Suprapubic skin (tissue), 4 donors: ENCODE measurements around the gene SMIM33. TPM values are rescaled to one million over a fixed set of nuclear protein-coding genes. Genes with fewer than 3 reads are reported as not detected.
"Not testable (repeated sequence)": the region's sequence is repeated elsewhere in the genome, so short reads cannot be mapped to it uniquely, and the experiment has no call there.

ENCODE experiments used
- DNase-seq, 2 donors: peaks; one replicate each; pipeline ENCODE4 v3.0.0-alpha.2; 2019; ENCODE audit warnings: low spot score in 2 of 2
- H3K27ac ChIP-seq: fragments of 200-600 bp; sonication (generic); one replicate; pipeline ENCODE4 v1.5.1; 2019
- H3K27me3 ChIP-seq: fragments of 200-600 bp; sonication (generic); one replicate; pipeline ENCODE4 v1.5.1; 2019
- H3K36me3 ChIP-seq: fragments of 200-600 bp; sonication (generic); one replicate; pipeline ENCODE4 v1.5.1; 2019
- H3K4me1 ChIP-seq: fragments of 200-600 bp; sonication (generic); one replicate; pipeline ENCODE4 v1.5.1; 2019
- H3K4me3 ChIP-seq: fragments of 200-600 bp; sonication (generic); one replicate; pipeline ENCODE4 v1.5.1; 2019; ENCODE audit warnings: mild to moderate bottlenecking
- H3K9me3 ChIP-seq: fragments of 200-600 bp; sonication (generic); one replicate; pipeline ENCODE4 v1.5.1; 2019
- EP300 ChIP-seq: sonication (generic); formaldehyde crosslinking; IDR thresholded peaks from one replicate; pipeline ENCODE4 v1.6.1; 2017; ENCODE audit warnings: antibody characterized with exemption
- POLR2A ChIP-seq, 2 donors: fragments of 450-650 bp; IDR thresholded peaks; one replicate each; pipeline ENCODE4 v1.6.1; 2017; ENCODE audit warnings: antibody characterized with exemption in 2 of 2, mild to moderate bottlenecking in 2 of 2, moderate library complexity in 2 of 2
- POLR2AphosphoS5 ChIP-seq, 3 donors: sonication (generic); formaldehyde crosslinking; IDR thresholded peaks; one replicate each; pipeline ENCODE4 v1.6.1; 2017; ENCODE audit warnings: antibody characterized with exemption in 3 of 3
- WGBS: methylation state at CpG from one replicate; pipeline ENCODE4 v1.1.5; 2018; 5-methylcytosine and 5-hydroxymethylcytosine counted together
- total RNA-seq, 4 donors: library from RNA; depleted of rRNA; stranded (reverse); fragments of >200 nt; gene quantifications; one replicate each; pipeline ENCODE4 v1.1.0, GENCODE V29; 2016
- TF ChIP-seq, protein P1 (sequence below), 2 donors: fragments of 200-600 bp in 1 of 2; fragments of 450-650 bp in 1 of 2; sonication (generic) in 1 of 2; IDR thresholded peaks; one replicate each; pipeline ENCODE4 v1.5.1; 2016 to 2019; ENCODE audit warnings: antibody characterized with exemption in 2 of 2, mild to moderate bottlenecking in 1 of 2, moderate library complexity in 1 of 2

Gene SMIM33
- total RNA-seq, 4 donors from 2014 or later, result not detected

DNA sequence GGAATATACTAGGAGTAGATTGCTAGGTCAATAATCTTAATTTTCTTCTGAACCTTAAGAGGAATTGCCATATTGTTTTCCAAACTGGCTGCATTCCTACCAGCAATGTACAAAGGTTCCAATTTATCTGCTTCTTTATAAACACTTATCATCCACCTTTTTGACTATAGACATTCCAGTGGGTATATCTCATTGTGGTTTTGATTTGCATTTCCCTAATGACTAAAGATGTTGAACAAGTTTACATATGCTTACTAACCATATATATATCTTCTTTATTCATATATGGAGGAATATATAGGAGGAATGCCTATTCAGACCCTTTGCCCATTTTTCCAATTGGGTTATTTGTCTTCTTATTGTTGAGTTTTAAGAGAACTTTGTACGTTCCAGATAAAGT is 39.1 kb upstream of the SMIM33 start:
- Histone ChIP-seq H3K27me3 (no peaks in the 10 kb centered on the region), H3K4me3 (no peak overlapping the region), H3K9me3 (no peaks in the 10 kb centered on the region), H3K36me3 (peaks cover 6% of the 10 kb centered on the region), H3K27ac (no peak overlapping the region), H3K4me1 (no peaks in the 10 kb centered on the region)
- TF ChIP-seq POLR2AphosphoS5 (IDR thresholded peaks at IDR 0.05) (no peak), EP300 (no peak), POLR2A (IDR thresholded peaks at IDR 0.05) (no peak)
- TF ChIP-seq, protein P1, sequence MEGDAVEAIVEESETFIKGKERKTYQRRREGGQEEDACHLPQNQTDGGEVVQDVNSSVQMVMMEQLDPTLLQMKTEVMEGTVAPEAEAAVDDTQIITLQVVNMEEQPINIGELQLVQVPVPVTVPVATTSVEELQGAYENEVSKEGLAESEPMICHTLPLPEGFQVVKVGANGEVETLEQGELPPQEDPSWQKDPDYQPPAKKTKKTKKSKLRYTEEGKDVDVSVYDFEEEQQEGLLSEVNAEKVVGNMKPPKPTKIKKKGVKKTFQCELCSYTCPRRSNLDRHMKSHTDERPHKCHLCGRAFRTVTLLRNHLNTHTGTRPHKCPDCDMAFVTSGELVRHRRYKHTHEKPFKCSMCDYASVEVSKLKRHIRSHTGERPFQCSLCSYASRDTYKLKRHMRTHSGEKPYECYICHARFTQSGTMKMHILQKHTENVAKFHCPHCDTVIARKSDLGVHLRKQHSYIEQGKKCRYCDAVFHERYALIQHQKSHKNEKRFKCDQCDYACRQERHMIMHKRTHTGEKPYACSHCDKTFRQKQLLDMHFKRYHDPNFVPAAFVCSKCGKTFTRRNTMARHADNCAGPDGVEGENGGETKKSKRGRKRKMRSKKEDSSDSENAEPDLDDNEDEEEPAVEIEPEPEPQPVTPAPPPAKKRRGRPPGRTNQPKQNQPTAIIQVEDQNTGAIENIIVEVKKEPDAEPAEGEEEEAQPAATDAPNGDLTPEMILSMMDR (IDR thresholded peaks at IDR 0.05), result no peak
- 90% methylated on average over 1 of the region's 1 CpG for WGBS
- DNase-seq, result no peak

DNA sequence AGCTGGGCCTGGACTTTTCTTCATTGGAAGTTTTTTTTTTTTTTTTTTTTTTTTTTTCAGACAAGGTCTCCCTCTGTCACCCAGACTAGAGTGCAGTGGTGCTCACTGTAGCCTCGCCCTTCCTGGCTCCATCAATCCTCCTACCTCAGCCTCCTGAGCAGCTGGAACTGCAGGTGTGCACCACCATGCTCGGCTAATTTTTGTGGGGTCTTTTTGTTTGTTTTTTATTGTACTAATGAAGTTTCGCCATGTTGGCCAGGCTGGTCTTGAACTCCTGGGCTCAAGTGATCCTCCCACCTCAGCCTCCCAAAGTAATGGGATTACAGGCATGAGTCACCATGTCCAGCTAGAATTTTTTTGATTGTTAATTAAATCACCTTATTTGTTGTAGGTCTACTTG is 35.1 kb upstream of the SMIM33 start:
- Histone ChIP-seq H3K4me3 (no peak overlapping the region), H3K27me3 (no peaks in the 10 kb centered on the region), H3K36me3 (peaks cover 3% of the 10 kb centered on the region), H3K9me3 (no peaks in the 10 kb centered on the region), H3K27ac (no peak overlapping the region), H3K4me1 (peaks cover 15% of the 10 kb centered on the region)
- TF ChIP-seq, protein P1 (IDR thresholded peaks at IDR 0.05), result no peak
- TF ChIP-seq POLR2A (IDR thresholded peaks at IDR 0.05), result no peak
- no peak for TF ChIP-seq EP300
- TF ChIP-seq POLR2AphosphoS5 (IDR thresholded peaks at IDR 0.05), result no peak
- DNase-seq, result no peak
- 95% methylated on average over 3 of the region's 3 CpGs for WGBS

DNA sequence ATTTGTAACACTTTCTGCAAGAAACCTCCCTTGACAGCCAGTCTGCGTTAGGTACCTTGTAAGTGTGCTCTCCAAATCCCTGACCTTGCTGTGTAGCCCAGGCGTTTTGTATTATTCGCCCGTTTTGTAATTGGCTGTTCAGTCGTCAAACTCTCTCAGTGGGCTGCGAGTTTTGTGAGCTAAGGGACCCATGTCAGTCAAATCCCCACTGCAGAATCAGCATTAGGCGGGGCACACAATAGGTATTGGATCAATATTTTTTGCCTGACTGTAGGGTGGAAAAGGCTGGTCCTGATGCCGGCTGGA is 32.1 kb upstream of the SMIM33 start:
- Histone ChIP-seq H3K27me3 (no peaks in the 10 kb centered on the region), H3K9me3 (no peaks in the 10 kb centered on the region), H3K4me3 (peak overlapping the region; percentile 84), H3K4me1 (peaks cover 15% of the 10 kb centered on the region), H3K27ac (peak overlapping the region; percentile 92), H3K36me3 (peaks cover 3% of the 10 kb centered on the region)
- WGBS, result 27% methylated on average over 8 of the region's 8 CpGs
- no peak for DNase-seq
- TF ChIP-seq EP300 (no peak), POLR2AphosphoS5 (IDR thresholded peaks at IDR 0.05) (no peak), POLR2A (IDR thresholded peaks at IDR 0.05) (no peak)
- TF ChIP-seq, protein P1 (IDR thresholded peaks at IDR 0.05), result no peak

DNA sequence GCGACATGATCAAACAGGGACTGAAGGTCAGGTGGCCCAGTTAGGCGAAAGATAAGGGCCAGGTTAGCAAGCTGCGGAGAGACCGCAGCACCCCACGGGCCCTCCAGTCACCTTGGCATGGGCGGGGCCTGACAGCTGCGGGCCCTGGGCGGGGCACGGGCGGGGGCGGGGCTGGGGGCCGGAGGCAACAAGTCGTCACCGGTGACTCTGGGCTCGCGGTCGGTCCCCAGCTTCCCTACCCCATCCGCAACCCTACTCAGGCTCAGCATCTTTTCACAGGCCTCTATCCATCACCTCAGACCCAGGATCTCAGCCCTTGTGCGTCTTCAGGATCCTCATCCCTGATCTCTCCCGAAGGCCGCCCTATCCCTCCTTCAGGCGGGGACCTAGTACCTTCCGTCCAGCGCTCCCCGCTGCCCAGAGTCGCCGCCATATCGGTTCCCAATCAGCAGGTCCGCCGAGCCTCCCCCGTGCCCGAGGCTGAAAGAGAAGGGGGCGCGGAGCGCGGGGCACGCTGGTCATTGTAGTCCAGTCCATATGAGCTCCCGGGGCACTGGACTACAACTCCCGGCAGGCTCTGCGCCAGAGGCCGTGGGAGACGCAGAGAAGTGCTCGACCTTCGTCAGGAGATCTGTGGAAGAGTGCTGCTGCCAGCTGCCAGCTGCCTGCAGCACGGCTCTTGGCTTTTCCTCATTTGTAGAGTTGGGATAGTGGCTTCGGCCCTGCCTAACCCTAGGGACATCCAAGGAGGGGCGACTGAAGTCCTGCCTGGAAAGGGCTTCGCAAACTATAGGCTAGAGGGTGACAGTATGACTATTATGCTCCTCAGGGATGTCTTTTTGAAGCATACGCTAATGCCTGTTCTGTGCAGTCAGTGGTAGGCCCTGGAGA is 31.5 kb upstream of the SMIM33 start, which contains the start of gene DNAJC18:
Gene DNAJC18 (minus strand): TSS at position 513 of the 891 bp plus-strand sequence. CDS start 80 bp downstream, at position 433.
- no peaks in the 10 kb centered on the region for H3K9me3 ChIP-seq
- H3K4me3 ChIP-seq, result peak within 1 kb of the TSS; percentile 84
- whole genome bisulfite sequencing, result 4% methylated on average over 23 of the region's 49 CpGs
- no peaks in the 10 kb centered on the region for H3K27me3 ChIP-seq
- TF ChIP-seq EP300 (no peak), POLR2AphosphoS5 (IDR thresholded peaks at IDR 0.05) (no peak), POLR2A (IDR thresholded peaks at IDR 0.05) (no peak)
- TF ChIP-seq, protein P1 (IDR thresholded peaks at IDR 0.05), result no peak
- H3K4me1 ChIP-seq, result peaks cover 15% of the 10 kb centered on the region
- DNase-seq, result peak; percentile 94 to 96
- peak within 1 kb of the TSS; percentile 92 for H3K27ac ChIP-seq
- peaks cover 3% of the 10 kb centered on the region for H3K36me3 ChIP-seq

DNA sequence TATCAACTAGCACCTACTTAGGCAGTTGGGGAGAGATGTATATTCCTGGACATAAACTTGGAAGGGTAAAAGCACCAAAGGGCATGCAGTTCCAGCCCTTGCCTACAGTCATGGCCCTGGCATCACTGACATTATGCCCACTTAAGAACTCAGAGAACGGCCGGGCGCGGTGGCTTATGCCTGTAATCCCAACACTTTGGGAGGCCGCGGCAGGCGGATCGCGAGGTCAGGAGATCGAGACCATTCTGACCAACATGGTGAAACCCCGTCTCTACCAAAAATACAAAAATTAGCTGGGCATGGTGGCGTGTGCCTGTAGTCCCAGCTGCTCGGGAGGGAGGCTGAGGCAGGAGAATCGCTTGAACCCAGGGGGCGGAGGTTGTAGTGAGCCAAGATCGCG is 30.4 kb upstream of the SMIM33 start:
- H3K27me3 ChIP-seq, H3K4me3 ChIP-seq, H3K9me3 ChIP-seq, H3K36me3 ChIP-seq, H3K27ac ChIP-seq: not testable (repeated sequence)
- DNase-seq, result peak; percentile 38 to 71
- H3K4me1 ChIP-seq, result peaks cover 15% of the 10 kb centered on the region
- WGBS, result 97% methylated on average over 17 of the region's 17 CpGs
